ENCODE results near the gene HS6ST1.

HS6ST1 gene

DNA sequence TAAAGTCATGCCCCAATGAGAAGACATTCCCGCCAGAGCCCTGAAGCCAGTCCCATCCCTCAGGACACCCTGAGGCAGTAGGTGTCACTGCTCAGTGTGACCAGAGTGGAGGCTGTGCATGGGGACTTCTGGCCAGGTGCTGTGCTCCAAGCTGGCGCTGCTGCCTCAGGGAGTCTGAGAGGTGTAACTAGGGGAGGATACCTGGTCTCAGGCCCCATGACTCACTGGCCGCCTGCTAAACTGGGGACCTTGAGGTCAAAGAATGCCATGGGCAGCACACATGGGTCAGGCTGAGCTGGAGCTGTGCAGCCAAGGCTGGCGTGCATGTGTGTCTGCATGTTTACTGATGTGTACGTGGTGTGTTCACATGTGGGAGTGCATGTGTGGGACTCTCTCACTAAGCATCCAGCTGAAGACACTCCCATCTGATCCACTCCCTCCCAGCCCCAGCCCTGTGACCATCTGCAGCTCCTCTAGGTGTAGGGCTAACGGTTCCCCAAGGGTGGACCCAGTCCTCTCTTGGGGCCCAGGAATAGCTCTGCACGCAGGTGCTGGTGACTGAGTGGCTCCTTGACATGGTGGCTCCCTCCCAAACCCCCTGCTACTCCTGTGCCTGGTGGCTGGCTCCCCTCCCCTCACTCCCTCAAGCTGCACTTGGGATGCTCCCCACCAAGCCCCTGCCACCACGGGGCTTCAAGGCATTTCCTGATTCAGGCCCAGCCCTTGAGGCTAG, 16.5 kb downstream of the HS6ST1 start:
- H3K36me3 ChIP-seq (ENCODE audit: control insufficient read depth, insufficient read depth, low read length) = no peaks in the 10 kb centered on the region
- H3K9me3 ChIP-seq (ENCODE audit: control insufficient read depth, low read length) = no peaks in the 10 kb centered on the region
- no peaks in the 10 kb centered on the region for H3K27me3 ChIP-seq (ENCODE audit: control insufficient read depth, insufficient read depth, low read length)
- H3K27ac ChIP-seq = no peak overlapping the region
- H3K9ac ChIP-seq = no peak overlapping the region
- no peak overlapping the region for H3K4me3 ChIP-seq (ENCODE audit: low read depth, low read length)
- H3K79me2 ChIP-seq = peaks cover 84% of the 10 kb centered on the region
- no peak overlapping the region for H3K4me2 ChIP-seq (ENCODE audit: low read length)
- no peak overlapping the region for H2AFZ ChIP-seq
- H3K4me1 ChIP-seq = peaks cover 28% of the 10 kb centered on the region
- TF ChIP-seq, protein P1, sequence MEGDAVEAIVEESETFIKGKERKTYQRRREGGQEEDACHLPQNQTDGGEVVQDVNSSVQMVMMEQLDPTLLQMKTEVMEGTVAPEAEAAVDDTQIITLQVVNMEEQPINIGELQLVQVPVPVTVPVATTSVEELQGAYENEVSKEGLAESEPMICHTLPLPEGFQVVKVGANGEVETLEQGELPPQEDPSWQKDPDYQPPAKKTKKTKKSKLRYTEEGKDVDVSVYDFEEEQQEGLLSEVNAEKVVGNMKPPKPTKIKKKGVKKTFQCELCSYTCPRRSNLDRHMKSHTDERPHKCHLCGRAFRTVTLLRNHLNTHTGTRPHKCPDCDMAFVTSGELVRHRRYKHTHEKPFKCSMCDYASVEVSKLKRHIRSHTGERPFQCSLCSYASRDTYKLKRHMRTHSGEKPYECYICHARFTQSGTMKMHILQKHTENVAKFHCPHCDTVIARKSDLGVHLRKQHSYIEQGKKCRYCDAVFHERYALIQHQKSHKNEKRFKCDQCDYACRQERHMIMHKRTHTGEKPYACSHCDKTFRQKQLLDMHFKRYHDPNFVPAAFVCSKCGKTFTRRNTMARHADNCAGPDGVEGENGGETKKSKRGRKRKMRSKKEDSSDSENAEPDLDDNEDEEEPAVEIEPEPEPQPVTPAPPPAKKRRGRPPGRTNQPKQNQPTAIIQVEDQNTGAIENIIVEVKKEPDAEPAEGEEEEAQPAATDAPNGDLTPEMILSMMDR (IDR thresholded peaks at IDR 0.05) = no peak

- Histone ChIP-seq H3K9ac (no peak overlapping the region), H3K27ac (no peak overlapping the region)
Measured at GRCh38 chr2:128301501-128301966, 17.1 kb downstream of the HS6ST1 start.

GRCh38 chr2:128301021-128301420, 17.6 kb downstream of the HS6ST1 start:
- Histone ChIP-seq H3K9ac (no peak overlapping the region), H3K79me2 (peaks cover 83% of the 10 kb centered on the region), H3K4me3 (ENCODE audit: low read depth, low read length) (no peak overlapping the region), H3K27ac (no peak overlapping the region), H3K4me1 (peaks cover 22% of the 10 kb centered on the region), H3K4me2 (ENCODE audit: low read length) (no peak overlapping the region), H3K27me3 (ENCODE audit: control insufficient read depth, insufficient read depth, low read length) (no peaks in the 10 kb centered on the region), H3K9me3 (ENCODE audit: control insufficient read depth, low read length) (no peaks in the 10 kb centered on the region), H2AFZ (no peak overlapping the region), H3K36me3 (ENCODE audit: control insufficient read depth, insufficient read depth, low read length) (no peaks in the 10 kb centered on the region)
- TF ChIP-seq, protein P1 (IDR thresholded peaks at IDR 0.05) = no peak

More at GRCh38 chr2:128301501-128301966, 17.1 kb downstream of the HS6ST1 start:
- Histone ChIP-seq H2AFZ (no peak overlapping the region), H3K27me3 (ENCODE audit: control insufficient read depth, insufficient read depth, low read length) (no peaks in the 10 kb centered on the region), H3K4me2 (ENCODE audit: low read length) (no peak overlapping the region), H3K4me1 (peaks cover 26% of the 10 kb centered on the region), H3K9me3 (ENCODE audit: control insufficient read depth, low read length) (no peaks in the 10 kb centered on the region), H3K36me3 (ENCODE audit: control insufficient read depth, insufficient read depth, low read length) (no peaks in the 10 kb centered on the region), H3K4me3 (ENCODE audit: low read depth, low read length) (no peak overlapping the region), H3K79me2 (peaks cover 84% of the 10 kb centered on the region)
- TF ChIP-seq, protein P1 (IDR thresholded peaks at IDR 0.05) = no peak

GRCh38 chr2:128300151-128301020, 18.3 kb downstream of the HS6ST1 start:
- Histone ChIP-seq H3K4me1 (peaks cover 16% of the 10 kb centered on the region), H3K79me2 (peaks cover 81% of the 10 kb centered on the region), H3K9me3 (ENCODE audit: control insufficient read depth, low read length) (no peaks in the 10 kb centered on the region), H3K36me3 (ENCODE audit: control insufficient read depth, insufficient read depth, low read length) (no peaks in the 10 kb centered on the region), H3K4me2 (ENCODE audit: low read length) (no peak overlapping the region), H3K9ac (no peak overlapping the region), H3K27me3 (ENCODE audit: control insufficient read depth, insufficient read depth, low read length) (no peaks in the 10 kb centered on the region), H3K27ac (no peak overlapping the region), H2AFZ (no peak overlapping the region), H3K4me3 (ENCODE audit: low read depth, low read length) (no peak overlapping the region)
- TF ChIP-seq, protein P1 (IDR thresholded peaks at IDR 0.05) = no peak
